ENCODE measurements around the gene PKP3.
"Not testable (repeated sequence)": the region's sequence is repeated elsewhere in the genome, so short reads cannot be mapped to it uniquely, and the experiment has no call there.

PKP3 gene

DNA sequence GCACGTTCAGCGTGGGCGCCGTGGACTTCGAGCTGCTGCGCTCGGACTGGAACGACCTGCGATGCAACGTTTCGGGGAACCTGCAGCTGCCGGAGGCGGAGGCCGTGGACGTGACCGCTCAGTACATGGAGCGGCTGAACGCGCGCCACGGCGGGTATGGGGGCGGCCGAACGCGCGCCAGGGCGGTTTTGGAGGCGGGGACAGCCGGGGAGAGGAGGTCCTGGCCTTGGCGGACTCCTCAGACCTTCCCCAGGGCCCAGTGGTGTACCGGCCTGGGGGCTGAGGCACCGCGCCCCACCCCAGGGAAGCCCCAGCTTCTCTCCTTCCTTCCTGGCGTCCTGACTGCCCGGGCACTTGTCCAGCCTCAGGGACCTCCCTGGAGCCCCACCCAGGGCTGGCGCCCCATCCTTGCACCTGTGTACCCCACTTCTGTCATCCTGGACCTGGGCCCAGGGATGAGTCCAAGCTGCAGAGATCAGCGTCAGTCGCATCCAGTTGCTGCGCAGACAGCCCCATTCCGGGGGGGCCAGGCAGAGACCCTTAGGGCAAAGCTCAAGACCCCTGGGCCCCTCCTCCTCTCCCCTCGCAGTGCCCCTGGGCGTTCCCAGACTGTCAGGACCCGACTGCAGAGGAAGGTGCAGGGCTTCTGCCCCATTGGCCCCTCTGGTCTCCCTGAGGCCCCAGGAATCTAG lies 16.7 kb upstream of the PKP3 start:
- no peak for DNase-seq (ENCODE audit: low spot score)

GRCh38 chr11:377883-378500 lies 16.0 kb upstream of the PKP3 start:
- no peak for DNase-seq (ENCODE audit: low spot score)

DNA sequence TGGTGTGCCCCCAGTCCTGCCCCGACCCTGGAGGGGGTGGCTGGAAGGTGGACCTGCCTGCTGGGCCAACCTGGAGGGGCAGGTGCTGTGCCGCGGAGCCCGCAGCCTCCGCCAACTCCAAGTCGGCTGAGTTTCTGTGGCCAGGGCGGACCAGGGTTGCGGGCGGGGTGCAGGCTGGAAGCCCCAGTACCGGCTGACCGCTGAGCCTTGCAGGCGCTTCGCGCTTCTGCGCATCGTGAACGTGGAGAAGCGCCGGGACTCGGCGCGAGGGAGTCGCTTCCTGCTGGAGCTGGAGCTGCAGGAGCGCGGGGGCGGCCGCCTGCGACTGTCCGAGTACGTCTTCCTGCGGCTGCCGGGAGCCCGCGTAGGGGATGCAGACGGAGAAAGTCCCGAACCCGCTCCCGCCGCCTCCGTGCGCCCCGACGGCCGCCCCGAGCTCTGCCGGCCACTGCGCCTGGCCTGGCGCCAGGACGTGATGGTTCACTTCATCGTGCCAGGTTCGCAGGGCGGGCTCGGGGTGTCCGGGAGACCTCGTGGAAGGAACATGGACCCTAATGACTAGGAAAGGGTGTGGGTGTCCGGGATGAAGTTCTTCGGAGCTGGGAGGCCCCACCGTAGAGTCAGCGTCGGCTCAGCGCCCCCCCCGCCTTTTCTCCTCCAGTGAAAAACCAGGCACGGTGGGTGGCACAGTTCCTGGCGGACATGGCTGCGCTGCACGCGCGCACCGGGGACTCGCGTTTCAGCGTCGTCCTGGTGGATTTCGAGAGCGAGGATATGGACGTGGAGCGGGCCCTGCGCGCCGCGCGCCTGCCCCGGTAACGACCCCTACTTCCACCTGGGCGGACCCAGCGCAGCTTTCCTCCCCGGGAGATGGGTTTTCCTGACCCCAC lies 14.6 kb upstream of the PKP3 start:
- no peak for DNase-seq (ENCODE audit: low spot score)

GRCh38 chr11:380095-380480 lies 13.9 kb upstream of the PKP3 start:
- no peak for DNase-seq (ENCODE audit: low spot score)

- no peak for DNase-seq (ENCODE audit: low spot score)
Observed at GRCh38 chr11:380491-380890, 13.5 kb upstream of the PKP3 start.

GRCh38 chr11:380996-381395 lies 13.0 kb upstream of the PKP3 start:
- DNase-seq (ENCODE audit: low spot score): no peak

DNA sequence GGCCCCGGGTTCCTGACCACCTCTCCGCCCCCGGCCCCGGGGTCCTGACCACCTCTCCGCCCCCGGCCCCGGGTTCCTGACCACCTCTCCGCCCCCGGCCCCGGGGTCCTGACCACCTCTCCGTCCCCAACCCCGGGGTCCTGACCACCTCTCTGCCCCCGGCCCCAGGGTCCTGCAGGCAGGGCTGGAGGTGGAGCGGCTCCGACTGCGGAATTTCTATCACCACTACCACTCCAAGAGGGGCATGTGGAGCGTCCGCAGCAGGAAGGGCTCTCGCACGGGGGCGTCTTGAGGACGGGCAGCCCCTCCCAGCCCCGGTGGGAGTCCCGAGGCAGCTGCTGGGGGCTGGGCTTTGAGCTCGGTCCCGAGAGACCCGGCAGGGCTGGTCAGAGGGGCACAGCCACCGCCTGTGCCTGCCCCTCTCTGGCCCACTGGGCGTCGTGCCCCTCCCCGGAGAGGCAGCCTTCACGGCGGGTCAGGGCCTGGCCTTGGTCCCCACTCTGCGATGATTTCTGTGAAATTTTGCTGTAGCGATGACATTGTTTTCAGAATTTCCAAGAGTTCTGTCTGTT lies 12.4 kb upstream of the PKP3 start:
- no peak for DNase-seq (ENCODE audit: low spot score)

- DNase-seq (ENCODE audit: low spot score): no peak
Observed at GRCh38 chr11:382081-382629, 11.9 kb upstream of the PKP3 start.

DNA sequence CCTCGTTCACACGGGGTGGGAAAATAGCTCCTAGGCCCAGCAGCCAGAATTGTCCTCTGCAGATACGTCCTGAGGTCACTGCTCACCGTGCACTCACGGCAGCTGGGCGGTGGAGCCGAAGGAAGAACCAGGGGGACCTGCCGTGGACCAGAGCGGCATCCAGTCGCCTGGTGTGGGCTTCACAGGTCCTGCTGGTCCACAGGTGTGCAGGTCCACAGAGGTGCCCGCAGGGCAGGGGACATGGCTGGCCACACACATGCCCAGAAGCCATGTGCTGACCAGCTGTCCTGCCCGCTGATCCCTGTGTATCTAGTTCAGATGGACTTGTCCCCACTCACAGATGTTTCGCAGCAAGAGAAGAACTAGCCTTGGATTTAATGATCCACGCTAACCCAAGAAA lies 10.6 kb upstream of the PKP3 start:
- no peak for DNase-seq (ENCODE audit: low spot score)

- no peak for DNase-seq (ENCODE audit: low spot score)
Observed at GRCh38 chr11:384511-384910, 9.5 kb upstream of the PKP3 start.

- DNase-seq (ENCODE audit: low spot score): no peak
Observed at GRCh38 chr11:385594-386351, 8.2 kb upstream of the PKP3 start.

GRCh38 chr11:386483-386882 lies 7.5 kb upstream of the PKP3 start:
- no peak for DNase-seq (ENCODE audit: low spot score)

GRCh38 chr11:387193-387793 lies 6.7 kb upstream of the PKP3 start:
- DNase-seq (ENCODE audit: low spot score): no peak

DNA sequence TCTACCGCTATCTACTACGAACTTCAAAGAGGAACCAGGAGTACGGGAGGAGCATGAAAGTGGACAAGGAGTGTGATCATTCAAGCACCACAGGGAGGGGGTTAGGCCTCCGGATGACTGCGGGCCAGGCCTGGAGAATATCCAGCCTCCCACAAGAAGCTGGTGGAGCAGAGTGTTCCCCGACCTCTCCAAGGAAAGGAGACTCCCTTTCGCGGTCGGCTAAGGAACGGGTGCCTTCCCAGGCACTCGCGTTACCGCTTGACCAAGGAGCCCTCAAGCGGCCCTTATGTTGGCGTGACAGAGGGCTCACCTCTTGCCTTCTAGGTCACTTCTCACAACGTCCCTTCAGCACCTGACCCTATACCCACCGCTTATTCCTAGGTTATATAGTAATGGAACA lies 4.6 kb upstream of the PKP3 start:
- not testable (repeated sequence) for DNase-seq (ENCODE audit: low spot score)

DNA sequence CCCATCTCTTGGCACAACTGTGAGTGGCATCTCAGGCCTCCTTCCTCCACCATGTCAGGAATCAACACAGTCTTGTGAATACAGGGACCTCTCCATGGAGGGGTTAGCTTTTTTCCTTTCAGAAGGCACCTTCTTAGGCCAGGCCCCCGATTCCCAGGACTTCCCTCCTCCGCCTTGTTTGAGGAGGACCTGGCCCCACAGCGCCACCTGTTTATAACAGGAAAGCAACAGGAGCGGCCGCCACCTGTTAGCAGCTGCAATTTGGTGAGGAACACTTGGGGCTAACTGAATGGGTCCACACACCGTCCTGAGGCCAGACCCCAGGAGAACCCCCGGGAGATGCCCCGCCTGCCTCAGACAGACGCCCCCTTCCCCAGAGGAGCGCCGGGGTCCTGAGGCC lies 3.8 kb upstream of the PKP3 start:
- no peak for DNase-seq (ENCODE audit: low spot score)

- DNase-seq (ENCODE audit: low spot score): no peak
Observed at GRCh38 chr11:391117-392017, 2.6 kb upstream of the PKP3 start.

GRCh38 chr11:392102-392777 lies 1.8 kb upstream of the PKP3 start:
- DNase-seq (ENCODE audit: low spot score): no peak

- no peak for DNase-seq (ENCODE audit: low spot score)
Observed at GRCh38 chr11:393219-394033, 583 bp upstream of the PKP3 start.

All from CD4-positive, alpha-beta T cell treated with Interleukin-6 at 100 ng/mL for 8 hours (primary cell).